NCI-H460 (cell line): Measurements from ENCODE around the gene RHOV. TPM values are rescaled to one million over a fixed set of nuclear protein-coding genes. Genes with fewer than 3 reads are reported as not detected.

Experiments used
- DNase-seq: peaks from one replicate; pipeline ENCODE4 v3.0.0-alpha.2; 2016; ENCODE audit warnings: low read depth; ENCODE audit errors: extremely low read depth
- total RNA-seq: library from RNA; depleted of rRNA; stranded (reverse); fragments of >200 nt; shearing (Covaris generic); gene quantifications from 2 replicates; pipeline ENCODE4 v1.2.3, GENCODE V29; 2014

The RHOV gene
- total RNA-seq, 1 experiment from 2014 or later = 0.57 TPM

DNA sequence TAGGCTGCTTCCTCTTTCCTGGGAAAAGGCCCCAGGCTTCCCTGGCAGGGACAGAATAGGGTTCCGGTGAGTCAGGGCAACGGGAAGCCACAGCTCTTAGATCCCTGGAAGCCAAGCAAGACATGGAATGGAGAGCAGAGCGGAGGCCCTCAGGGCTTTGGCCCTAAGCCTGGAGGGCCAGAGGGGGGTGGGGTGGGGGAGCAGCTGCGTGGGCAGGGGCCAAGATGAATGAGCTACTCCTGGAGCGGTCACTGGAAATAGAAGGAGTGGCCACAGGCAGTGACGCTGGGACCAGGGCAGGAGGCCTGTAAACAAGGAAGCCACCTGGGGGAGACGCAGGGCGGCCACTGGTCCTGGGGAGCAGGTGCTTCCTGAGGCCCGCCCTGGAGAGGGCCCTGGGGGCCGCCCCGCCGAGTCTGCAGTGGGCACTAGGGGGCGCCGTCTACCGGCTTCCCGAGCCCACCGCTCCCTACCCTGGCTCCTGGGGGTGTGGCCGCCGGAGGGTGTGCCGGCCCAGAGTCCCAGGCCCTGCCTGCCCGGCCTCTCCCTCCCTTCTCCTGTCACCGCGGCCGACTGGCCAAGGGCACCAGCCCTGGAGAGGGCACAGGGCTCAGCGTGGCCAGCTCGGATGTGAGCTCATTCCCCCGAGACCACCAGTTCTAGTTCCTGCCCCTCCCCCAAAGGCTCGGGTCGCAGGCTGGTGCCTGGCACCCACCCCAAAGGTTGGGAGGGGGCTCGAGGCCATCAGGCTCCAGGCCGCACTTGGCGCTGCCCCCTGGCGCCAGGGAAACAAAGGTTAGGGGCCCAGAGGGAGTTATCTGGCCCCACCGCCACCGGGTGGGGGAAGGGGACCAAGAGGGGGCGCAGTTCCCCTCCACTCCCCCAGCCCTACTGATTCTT, 32.3 kb upstream of the RHOV start:
- peak; percentile 67 for DNase-seq

DNA sequence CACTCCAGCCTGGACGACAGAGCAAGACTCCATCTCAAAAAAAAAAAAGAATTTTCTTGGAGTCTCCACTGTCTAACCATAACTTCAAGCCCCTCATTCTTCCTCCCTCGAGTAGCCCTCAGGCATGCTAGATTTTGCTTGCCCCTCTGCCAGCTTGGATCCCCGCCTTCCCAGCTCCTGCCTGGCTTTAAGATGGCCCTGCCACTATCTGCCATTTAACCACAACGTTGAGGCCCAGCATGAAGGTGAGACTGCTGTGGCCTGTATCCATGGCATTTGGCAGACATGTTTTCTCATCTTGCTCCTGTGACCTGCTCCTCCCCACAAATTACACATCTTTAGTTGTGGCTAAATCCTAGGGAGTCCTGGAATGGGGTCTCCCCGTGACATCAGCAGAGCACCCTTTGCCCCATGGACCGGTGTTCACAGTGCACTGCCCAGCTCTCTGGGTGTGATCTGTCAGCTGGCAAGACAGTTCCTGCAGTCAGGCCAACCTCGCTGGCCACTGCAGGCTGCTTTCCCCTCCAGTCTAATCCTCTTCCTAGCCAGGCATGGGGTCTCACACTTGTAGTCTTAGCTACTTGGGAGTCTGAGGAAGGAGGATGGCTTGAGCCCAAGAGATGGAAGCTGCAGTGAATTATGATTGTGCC, 30.6 kb upstream of the RHOV start:
- no peak for DNase-seq

DNA sequence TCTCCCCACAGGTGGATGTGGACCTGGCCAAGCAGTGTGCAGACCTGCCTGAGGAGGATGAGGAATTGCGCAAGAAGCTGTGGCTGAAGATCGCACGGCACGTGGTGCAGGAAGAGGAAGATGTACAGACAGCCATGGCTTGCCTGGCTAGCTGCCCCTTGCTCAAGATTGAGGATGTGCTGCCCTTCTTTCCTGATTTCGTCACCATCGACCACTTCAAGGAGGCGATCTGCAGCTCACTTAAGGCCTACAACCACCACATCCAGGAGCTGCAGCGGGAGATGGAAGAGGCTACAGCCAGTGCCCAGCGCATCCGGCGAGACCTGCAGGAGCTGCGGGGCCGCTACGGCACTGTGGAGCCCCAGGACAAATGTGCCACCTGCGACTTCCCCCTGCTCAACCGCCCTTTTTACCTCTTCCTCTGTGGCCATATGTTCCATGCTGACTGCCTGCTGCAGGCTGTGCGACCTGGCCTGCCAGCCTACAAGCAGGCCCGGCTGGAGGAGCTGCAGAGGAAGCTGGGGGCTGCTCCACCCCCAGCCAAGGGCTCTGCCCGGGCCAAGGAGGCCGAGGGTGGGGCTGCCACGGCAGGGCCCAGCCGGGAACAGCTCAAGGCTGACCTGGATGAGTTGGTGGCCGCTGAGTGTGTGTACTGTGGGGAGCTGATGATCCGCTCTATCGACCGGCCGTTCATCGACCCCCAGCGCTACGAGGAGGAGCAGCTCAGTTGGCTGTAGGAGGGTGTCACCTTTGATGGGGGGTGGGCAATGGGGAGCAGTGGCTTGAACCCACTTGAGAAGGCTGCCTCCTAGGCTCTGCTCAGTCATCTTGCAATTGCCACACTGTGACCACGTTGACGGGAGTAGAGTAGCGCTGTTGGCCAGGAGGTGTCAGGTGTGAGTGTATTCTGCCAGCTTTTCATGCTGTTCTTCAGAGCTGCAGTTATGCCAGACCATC, 28.8 kb upstream of the RHOV start:
- no peak for DNase-seq

DNA sequence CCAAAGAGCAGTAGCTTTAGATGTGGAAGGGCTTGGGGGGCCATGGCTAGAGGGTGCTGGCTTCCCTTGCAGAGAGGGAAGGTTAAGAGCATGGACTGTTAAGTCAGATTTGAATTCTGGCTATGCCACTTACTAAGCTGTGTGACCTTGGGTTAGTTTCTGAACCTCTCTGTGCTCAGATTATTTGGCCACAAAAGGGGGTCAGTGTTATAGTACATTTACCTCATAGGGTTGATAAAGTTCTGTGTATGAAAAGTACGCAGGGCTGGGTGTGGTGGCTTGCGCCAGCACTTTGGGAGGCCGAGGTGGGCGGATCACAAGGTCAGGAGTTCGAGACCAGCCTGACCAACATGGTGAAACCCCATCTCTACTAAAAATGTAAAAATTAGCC, 27.0 kb upstream of the RHOV start:
- no peak for DNase-seq

DNA sequence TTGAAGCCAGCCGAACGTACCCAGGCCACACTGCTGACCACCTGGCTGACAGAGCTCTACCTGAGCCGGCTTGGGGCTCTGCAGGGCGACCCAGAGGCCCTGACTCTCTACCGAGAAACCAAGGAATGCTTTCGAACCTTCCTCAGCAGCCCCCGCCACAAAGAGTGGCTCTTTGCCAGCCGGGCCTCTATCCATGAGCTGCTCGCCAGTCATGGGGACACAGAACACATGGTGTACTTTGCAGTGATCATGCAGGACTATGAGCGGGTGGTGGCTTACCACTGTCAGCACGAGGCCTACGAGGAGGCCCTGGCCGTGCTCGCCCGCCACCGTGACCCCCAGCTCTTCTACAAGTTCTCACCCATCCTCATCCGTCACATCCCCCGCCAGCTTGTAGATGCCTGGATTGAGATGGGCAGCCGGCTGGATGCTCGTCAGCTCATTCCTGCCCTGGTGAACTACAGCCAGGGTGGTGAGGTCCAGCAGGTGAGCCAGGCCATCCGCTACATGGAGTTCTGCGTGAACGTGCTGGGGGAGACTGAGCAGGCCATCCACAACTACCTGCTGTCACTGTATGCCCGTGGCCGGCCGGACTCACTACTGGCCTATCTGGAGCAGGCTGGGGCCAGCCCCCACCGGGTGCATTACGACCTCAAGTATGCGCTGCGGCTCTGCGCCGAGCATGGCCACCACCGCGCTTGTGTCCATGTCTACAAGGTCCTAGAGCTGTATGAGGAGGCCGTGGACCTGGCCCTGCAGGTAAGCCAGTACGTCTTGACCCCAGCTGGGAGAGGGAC, 26.4 kb upstream of the RHOV start:
- no peak for DNase-seq

DNA sequence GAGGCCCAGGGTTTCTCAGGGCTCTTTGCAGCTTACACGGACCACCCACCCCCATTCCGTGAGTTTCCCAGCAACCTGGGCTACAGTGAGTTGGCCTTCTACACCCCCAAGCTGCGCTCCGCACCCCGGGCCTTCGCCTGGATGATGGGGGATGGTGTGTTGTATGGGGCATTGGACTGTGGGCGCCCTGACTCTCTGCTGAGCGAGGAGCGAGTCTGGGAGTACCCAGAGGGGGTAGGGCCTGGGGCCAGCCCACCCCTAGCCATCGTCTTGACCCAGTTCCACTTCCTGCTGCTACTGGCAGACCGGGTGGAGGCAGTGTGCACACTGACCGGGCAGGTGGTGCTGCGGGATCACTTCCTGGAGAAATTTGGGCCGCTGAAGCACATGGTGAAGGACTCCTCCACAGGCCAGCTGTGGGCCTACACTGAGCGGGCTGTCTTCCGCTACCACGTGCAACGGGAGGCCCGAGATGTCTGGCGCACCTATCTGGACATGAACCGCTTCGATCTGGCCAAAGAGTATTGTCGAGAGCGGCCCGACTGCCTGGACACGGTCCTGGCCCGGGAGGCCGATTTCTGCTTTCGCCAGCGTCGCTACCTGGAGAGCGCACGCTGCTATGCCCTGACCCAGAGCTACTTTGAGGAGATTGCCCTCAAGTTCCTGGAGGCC, 25.6 kb upstream of the RHOV start:
- DNase-seq = no peak

DNA sequence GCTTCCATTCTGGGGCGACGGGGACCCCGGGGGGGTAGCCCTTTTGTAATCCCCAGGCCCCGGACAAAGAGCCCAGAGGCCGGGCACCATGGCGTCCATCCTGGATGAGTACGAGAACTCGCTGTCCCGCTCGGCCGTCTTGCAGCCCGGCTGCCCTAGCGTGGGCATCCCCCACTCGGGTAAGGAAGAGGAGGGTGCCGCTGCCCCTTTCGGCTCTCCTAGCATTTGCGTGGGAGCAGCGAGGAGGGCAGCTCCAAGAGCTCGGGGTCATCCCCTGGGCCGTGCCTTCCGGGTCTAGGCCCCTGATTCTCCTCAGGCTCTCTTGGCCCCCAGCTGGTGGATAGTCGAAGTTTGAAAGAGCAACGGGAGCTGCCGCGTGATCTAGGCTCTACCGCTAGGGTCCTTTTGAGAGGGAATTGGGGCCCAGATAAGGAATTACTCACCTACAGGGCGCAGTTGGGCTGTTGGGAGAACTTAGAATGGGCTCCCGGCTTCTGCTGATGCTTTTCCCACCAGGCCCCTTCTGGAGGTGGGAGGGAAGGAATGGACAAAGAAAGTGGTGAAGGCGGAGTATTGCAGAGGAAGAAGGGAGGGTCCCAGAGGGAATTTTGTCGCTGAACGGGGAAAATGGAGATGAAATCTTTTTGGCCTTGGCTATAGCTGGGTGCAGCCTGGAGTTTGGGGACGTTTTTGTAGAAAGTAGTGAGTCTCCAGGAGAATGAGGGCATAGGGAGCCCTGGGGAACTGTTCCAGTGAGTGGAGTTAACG, 20.8 kb upstream of the RHOV start:
- peak; percentile 36 for DNase-seq

DNA sequence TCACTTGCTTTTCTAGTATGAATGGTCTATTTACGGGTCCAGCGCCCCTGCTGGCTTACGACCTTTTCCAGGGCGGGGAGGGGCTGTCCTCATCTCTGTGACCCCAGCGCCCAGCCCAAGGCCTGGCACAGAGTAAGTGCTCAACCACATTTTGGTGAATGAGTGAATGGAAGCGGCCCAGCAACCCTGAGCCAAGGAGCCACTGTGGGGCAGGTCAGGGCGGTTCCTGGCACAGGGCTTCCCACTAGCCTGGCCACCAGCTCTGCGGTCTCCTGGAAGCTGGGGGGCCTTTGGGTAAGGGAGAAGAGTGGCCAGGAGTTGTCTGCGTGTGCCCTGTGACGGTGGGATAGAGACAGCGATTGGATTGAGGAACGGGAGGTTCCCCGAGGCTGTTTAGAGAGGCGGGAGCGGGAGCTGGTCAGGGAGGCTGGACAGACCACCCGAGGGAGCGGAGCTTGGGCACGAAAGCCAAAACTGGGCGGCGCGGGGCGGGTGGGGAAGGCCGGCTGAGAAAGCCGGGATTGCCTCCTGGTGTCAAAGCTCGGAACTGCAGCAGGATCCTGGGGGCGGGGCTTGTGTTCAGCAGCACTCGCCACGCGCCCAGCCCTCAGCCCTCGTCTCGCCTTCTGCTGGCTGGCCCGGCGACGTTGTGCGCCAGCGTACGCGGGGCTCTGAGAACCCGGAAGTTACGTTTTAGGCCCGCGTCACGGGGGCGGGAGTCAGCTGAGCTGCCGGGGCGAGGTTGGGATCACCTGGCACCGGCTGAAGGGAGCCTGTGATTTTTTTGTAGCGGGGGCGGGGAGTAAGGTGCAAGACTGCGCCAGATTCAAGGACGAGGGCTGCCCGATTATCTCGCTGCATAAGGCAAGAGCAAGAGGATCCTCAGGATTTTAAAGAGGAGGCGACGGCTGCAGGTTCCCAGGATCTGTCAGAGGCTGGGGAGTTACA, 20.0 kb upstream of the RHOV start, which contains the start of gene VPS18:
VPS18 (plus strand) TSS at position 718 of the 948 bp plus-strand sequence. CDS start 319 bp downstream, outside the sequence.
- peak; percentile 93 for DNase-seq

DNA sequence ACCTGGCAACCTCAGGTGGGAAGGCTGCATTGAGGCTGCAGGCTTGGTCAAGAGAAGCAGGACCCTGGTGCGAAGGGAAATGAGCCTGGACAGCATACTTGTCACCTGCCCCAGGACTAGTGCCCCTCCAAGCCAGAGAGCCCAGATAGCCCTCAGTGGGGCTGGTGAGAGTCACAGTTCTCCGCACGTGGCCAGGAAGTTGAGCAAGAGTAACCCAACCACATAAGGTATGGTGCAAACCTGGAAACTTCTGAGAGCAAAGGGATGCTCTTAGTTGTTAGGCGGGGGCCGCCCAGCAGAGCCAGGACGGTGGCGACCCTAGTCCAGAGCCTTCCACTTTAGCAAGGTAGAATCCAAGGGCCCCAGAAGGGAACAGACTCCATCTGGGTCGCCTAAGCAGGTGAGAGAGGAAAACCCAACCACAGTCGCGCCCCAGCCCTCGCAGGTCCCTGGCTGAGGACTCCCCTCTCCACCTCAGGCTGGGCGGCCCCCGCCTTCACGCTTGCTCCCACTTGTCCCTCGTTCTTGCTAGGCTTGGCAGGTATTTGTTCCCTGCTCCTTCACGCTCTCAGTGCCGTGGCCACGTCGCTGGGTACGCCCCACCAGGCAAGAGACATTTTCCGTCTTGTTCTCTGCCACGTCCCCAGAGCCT, 19.1 kb upstream of the RHOV start:
- DNase-seq = no peak

DNA sequence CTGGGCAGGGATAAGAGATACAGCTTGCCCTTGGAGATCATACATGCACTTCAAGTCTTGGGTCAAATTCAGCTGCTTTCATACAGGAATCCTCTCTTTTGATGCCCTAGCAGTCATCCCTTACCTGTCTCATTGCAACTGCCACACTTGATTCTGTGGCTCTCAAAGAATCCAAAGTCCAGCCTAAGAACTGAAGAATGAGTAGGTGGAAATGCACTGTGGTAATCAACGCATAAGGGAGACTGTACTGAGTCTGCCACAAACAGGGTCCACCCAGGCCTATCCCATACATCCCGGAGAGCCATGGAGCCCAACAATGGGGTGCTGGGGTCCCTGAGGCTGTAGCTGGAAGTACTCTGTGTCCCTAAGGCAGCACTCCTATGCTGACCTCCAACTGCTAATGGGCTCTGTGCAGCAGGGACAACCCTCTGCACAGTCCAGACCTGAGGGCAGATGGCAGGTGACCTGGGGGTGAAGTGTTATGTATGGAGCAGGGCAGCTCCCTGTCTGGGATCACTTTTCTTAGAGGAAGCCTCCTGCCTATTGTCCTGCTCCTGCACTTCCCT, 18.5 kb upstream of the RHOV start:
- no peak for DNase-seq

DNA sequence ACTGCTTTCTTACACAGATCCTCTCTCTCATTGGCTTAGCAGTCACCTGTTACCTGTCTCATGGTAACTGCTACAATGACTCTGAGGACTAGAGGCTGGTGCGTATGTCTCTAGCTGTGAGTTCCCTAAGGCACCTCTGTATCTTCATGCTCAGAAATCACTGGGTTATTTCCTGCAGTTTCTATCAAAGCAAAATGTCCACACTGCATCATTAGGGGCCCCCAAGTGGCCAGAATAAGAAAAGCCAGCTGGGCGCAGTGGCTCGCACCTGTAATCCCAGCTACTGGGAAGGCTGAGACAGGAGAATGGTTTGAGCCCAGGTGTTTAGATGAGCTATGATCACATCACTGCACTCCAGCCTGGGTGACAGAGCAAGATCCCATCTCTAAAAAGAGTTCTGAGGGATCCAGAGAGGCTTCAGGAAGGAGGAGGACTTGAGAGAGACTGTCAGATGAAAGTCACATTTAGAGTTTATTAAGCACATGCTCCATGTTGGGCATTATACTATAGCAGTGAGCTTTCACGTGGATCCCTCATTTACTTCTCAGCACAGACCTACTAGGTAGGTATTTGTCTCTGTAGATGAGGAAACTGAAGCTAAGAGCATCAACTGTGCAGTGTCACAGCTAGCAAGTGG, 17.9 kb upstream of the RHOV start:
- DNase-seq = peak; percentile 48

DNA sequence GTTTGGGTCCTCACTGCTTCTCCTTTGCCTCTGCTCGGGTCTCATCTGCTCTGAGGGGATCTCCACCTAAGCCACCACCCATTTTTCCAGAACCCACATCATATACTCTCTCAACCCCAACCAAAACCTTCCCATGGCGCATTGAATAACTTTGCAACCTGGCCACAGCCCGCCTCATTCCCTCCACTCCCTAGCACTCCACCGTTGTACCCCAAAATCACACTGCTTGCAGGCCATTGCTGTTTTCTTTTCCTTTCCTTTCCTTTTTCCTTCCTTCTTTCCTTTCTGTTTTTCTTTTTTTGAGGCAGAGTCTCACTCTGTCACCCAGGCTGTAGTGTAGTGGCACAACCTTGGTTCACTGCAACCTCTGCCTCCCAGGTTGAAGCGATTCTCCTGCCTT, 17.1 kb upstream of the RHOV start:
- DNase-seq = no peak

DNA sequence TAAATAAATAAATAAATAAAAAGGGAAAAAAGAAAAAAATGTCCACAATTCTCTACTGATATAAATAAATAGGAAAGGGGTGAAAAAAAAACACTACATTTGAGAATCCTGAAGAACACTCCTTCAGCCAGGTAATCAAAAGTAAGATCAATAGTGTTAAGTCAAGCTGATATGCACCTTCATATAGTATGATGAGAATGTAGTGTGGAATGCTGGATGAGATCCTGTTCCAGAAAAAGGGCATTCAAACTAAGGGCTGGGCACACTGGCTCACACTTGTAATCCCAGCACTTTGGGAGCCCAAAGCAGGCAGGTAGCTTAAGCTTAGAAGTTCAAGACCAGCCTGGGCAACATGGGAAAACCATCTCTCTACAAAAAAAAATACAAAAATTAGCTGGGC, 15.1 kb upstream of the RHOV start:
- DNase-seq = no peak

DNA sequence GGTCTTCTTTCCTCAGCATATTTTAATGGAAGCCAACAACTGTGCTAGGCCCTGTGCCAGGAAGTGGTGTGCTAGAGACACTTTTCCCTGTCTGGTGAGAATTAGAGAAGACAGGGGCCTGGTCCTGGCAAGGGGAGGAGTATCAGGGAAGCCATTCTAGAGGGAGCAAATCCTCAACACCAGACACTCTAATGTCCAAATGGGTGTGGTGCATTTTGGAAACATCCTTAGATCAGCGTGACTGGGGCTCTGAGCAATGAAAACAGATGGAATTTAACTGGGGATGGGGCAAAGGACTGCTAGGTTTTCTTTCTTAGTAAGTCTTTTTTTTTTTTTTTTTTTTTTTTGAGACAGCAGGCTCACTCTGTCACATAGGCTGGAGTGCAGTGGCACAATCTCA, 12.6 kb upstream of the RHOV start:
- DNase-seq = no peak

DNA sequence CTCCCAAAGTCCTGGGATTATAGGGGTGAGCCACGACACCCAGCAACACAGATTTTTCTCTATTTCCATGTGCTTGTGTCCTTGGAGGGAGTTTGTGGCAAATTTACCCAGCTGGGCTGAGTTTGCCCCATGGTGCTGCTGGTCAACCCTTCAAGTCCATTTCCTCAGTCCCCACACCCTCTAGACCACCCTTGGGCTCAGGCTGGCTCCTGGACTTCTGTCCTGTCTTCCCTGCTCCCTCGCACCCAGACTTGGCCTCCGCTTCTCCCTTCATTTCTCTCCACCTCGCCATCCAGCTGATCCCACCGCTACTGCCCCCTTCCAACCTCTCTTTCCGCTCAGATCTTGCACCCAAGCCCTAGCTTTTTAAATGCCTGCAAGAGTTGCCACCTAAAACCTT, 7.3 kb upstream of the RHOV start:
- DNase-seq = no peak

DNA sequence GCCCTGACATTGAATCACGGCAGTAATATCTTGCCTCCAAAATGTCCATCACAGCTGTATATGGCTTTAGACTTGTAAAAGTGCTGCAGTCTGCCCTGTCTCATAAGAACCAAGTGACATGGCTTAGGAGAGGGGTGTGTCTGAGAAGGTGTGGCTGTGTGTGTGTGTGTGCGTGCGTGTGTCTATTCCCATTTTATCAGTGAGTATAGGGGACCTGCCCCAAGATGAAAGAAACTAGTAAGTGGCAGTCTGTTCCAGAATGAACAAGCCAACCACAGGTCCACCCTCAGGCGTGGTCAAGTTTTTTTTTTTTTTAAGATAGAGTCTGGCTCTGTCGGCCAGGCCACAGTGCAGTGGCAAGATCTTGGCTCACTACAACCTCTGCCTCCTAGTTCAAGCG, 5.6 kb upstream of the RHOV start:
- no peak for DNase-seq
